Measurements from ENCODE around the gene SF3B2. TPM values are rescaled to one million over a fixed set of nuclear protein-coding genes. Genes with fewer than 3 reads are reported as not detected.
A peak's percentile ranks its signal among the peaks of the same experiment; 100 is the strongest.

Gene SF3B2
- total RNA-seq, 1 experiment from 2014 or later: 300 TPM

- Histone ChIP-seq H3K27me3 (ENCODE audit: insufficient read depth, low read length) (no peaks in the 10 kb centered on the region), H3K4me1 (ENCODE audit: control insufficient read depth in 1 of 2, insufficient read depth in 2 of 2, low read length in 2 of 2) (peaks cover 6 to 9% of the 10 kb centered on the region in 2 experiments; a peak in 3 of 4 replicates), H3K36me3 (ENCODE audit: control insufficient read depth in 1 of 2, insufficient read depth in 2 of 2, low read length in 2 of 2) (no peaks in the 10 kb centered on the region), H3K27ac (ENCODE audit: low read depth, low read length) (no peak overlapping the region), H3K4me3 (replicated peaks in 1 of 2; ENCODE audit: low read depth in 1 of 2, low read length in 2 of 2) (0 out of 4 replicates have a peak overlapping the region, but pooled peaks of 1 of the 2 experiments have one; percentile 2), H4K20me1 (ENCODE audit: insufficient read depth) (no peaks in the 10 kb centered on the region), H2AFZ (ENCODE audit: low read depth, low read length, poor library complexity, severe bottlenecking) (no peak overlapping the region), H3K9me3 (ENCODE audit: control insufficient read depth in 1 of 2, insufficient read depth in 1 of 2, low read depth in 1 of 2, low read length in 2 of 2) (no peaks in the 10 kb centered on the region), H3K4me2 (ENCODE audit: low read length) (peak overlapping the region; percentile 47), H3K9me2 (ENCODE audit: insufficient read depth) (no peaks in the 10 kb centered on the region), H3K9ac (ENCODE audit: low read length) (no peak overlapping the region), H3K79me2 (ENCODE audit: insufficient read depth, low read length) (no peaks in the 10 kb centered on the region)
- RAD21 ChIA-PET (ENCODE audit: low non-redundant PET in 1 of 2, low total read pairs in 2 of 2, uncharacterized antibody in 2 of 2, unreplicated experiment in 2 of 2): no interaction called here
- TF ChIP-seq CTCF (IDR thresholded peaks at IDR 0.05 in 2 of 3, conservative IDR thresholded peaks at IDR 0.05 in 1 of 3; ENCODE audit: borderline replicate concordance in 1 of 3, insufficient read depth in 1 of 3, low read depth in 2 of 3, low read length in 2 of 3) (peak; percentile 86 to 97 (median 88)), RAD21 (IDR thresholded peaks at IDR 0.05; ENCODE audit: low read depth) (no peak), YY1 (IDR thresholded peaks at IDR 0.05; ENCODE audit: extremely low read depth, insufficient replicate concordance, low read depth, low read length) (peak; percentile 67), POLR2A (IDR thresholded peaks at IDR 0.05; ENCODE audit: borderline replicate concordance, extremely low read depth, insufficient read depth, insufficient read length) (no peak), SRF (IDR thresholded peaks at IDR 0.05; ENCODE audit: low read depth) (no peak)
- intact Hi-C loops (cut with micrococcal nuclease): no loop called here
- no TSS peak for BruUV-seq (replicated peaks)
- ATAC-seq (peak; percentile 95), DNase-seq (ENCODE audit: low read depth, low spot score) (peak; percentile 63)
- CTCF ChIA-PET: interaction anchor here (0.6 to 2.2 kb wide), 19 partner anchors 10 to 505 kb away, joined by 3 to 14 read pairs (median 4); partner anchors contain the start of genes BANF1, CATSPER1, CST6 and FIBP
- POLR2A ChIA-PET: interaction anchor here (1.0 kb wide), 1 partner anchor 24 kb away, joined by 4 read pairs; no protein-coding TSS in a partner anchor
These were observed 7.0 kb upstream of the SF3B2 start for GRCh38 chr11:66045177-66045639.

DNA sequence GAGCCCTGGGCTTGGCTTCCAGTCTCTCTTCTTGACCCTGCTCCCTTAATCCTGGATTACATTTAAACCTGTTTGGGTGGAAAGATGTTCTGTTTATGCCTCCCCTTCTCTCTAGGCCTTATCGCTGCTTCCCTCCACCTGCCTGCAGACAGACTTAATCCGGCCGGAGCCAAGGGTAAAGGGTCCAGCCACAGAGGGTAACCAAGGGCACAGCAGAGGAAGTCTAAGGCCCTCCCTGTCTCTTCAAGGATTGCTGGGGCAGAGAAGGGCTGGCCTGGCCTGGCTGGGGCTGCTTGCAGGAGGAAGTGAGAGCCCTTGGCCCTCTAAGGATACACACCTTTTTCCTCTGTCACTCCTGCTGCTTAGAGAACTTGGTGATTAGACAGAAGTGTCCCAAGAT lies 5.3 kb upstream of the SF3B2 start:
- CTCF ChIA-PET: no interaction called here
- no peak for TF ChIP-seq ELF1 (IDR thresholded peaks at IDR 0.05; ENCODE audit: borderline replicate concordance, low read depth)
- no peak for TF ChIP-seq JUND (IDR thresholded peaks at IDR 0.05)
- no peak for TF ChIP-seq POLR2AphosphoS5 (IDR thresholded peaks at IDR 0.05; ENCODE audit: low read depth, low read length)
- TF ChIP-seq, protein P1, sequence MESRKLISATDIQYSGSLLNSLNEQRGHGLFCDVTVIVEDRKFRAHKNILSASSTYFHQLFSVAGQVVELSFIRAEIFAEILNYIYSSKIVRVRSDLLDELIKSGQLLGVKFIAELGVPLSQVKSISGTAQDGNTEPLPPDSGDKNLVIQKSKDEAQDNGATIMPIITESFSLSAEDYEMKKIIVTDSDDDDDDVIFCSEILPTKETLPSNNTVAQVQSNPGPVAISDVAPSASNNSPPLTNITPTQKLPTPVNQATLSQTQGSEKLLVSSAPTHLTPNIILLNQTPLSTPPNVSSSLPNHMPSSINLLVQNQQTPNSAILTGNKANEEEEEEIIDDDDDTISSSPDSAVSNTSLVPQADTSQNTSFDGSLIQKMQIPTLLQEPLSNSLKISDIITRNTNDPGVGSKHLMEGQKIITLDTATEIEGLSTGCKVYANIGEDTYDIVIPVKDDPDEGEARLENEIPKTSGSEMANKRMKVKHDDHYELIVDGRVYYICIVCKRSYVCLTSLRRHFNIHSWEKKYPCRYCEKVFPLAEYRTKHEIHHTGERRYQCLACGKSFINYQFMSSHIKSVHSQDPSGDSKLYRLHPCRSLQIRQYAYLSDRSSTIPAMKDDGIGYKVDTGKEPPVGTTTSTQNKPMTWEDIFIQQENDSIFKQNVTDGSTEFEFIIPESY (IDR thresholded peaks at IDR 0.05; ENCODE audit: extremely low read depth, insufficient replicate concordance, low read length): no peak
- TF ChIP-seq ATF3 (IDR thresholded peaks at IDR 0.05): no peak
- TF ChIP-seq SIN3A (IDR thresholded peaks at IDR 0.05; ENCODE audit: low read depth): no peak
- no peak for TF ChIP-seq RAD21 (IDR thresholded peaks at IDR 0.05; ENCODE audit: low read depth)
- no peak for TF ChIP-seq EGR1 (IDR thresholded peaks at IDR 0.05; ENCODE audit: low read depth)
- no peak for TF ChIP-seq SRF (IDR thresholded peaks at IDR 0.05; ENCODE audit: low read depth)
- TF ChIP-seq POLR2A (IDR thresholded peaks at IDR 0.05; ENCODE audit: borderline replicate concordance, extremely low read depth, insufficient read depth, insufficient read length): no peak
- TF ChIP-seq CTCF (IDR thresholded peaks at IDR 0.05 in 2 of 3, conservative IDR thresholded peaks at IDR 0.05 in 1 of 3; ENCODE audit: borderline replicate concordance in 1 of 3, insufficient read depth in 1 of 3, low read depth in 2 of 3, low read length in 2 of 3): no peak

More for the DNA sequence above, 5.3 kb upstream of the SF3B2 start:
- no peak overlapping the region for H2AFZ ChIP-seq (ENCODE audit: low read depth, low read length, poor library complexity, severe bottlenecking)
- RAD21 ChIA-PET (ENCODE audit: low non-redundant PET in 1 of 2, low total read pairs in 2 of 2, uncharacterized antibody in 2 of 2, unreplicated experiment in 2 of 2): no interaction called here
- no peak overlapping the region for H3K27ac ChIP-seq (ENCODE audit: low read depth, low read length)
- H3K4me1 ChIP-seq (ENCODE audit: control insufficient read depth in 1 of 2, insufficient read depth in 2 of 2, low read length in 2 of 2): peaks cover 16 to 23% of the 10 kb centered on the region in 2 experiments
- H4K20me1 ChIP-seq (ENCODE audit: insufficient read depth): no peaks in the 10 kb centered on the region
- H3K36me3 ChIP-seq (ENCODE audit: control insufficient read depth in 1 of 2, insufficient read depth in 2 of 2, low read length in 2 of 2): no peaks in the 10 kb centered on the region
- H3K9me3 ChIP-seq (ENCODE audit: control insufficient read depth in 1 of 2, insufficient read depth in 1 of 2, low read depth in 1 of 2, low read length in 2 of 2): no peaks in the 10 kb centered on the region
- no peaks in the 10 kb centered on the region for H3K9me2 ChIP-seq (ENCODE audit: insufficient read depth)
- no TSS peak for BruUV-seq (replicated peaks)
- DNase-seq (ENCODE audit: low read depth, low spot score) (no peak), ATAC-seq (no peak)
- POLR2A ChIA-PET: no interaction called here
- no peaks in the 10 kb centered on the region for H3K27me3 ChIP-seq (ENCODE audit: insufficient read depth, low read length)
- H3K9ac ChIP-seq (ENCODE audit: low read length): no peak overlapping the region
- no peak overlapping the region for H3K4me3 ChIP-seq (replicated peaks in 1 of 2; ENCODE audit: low read depth in 1 of 2, low read length in 2 of 2)
- no peak overlapping the region for H3K4me2 ChIP-seq (ENCODE audit: low read length)
- no peaks in the 10 kb centered on the region for H3K79me2 ChIP-seq (ENCODE audit: insufficient read depth, low read length)
- intact Hi-C loops (cut with micrococcal nuclease): no loop called here
